Head of caudate nucleus (tissue), 42 donors: Measurements from ENCODE around the gene ABHD8.

Source experiments
- DNase-seq, 42 donors: peaks; one replicate each; pipeline versions ENCODE4 v3.0.0 to v3.0.0-alpha.2; 2020 to 2021; ENCODE audit warnings: mixed read lengths in 7 of 42
- intact Hi-C: fragments of 100-400 bp; cut with DNase I; formaldehyde crosslinking; loops from one replicate; pipeline ENCODE4 v1.15.0; 2022

The ABHD8 gene

DNA sequence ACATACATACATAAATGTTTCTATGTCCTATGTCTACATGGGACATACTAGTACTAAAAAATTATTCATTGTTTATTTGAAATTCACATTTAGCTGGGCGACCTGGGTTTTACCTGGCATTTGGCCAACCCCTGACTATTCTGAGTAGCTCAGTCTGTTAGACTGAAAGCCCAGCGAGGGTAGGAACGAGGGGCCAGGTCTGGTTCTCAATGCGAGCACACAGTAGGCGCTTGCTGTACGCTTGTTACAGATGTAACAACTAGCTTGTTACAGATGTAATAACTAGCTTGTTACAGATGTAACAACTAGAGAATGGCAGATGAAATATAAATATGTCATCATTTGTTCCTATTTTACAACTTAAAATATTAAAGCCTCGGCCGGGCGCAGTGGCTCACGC, 32.4 kb upstream of the ABHD8 start:
- DNase-seq, result peak in 1 of 42 donors; percentile 53
- intact Hi-C loops, result no loop called here

DNA sequence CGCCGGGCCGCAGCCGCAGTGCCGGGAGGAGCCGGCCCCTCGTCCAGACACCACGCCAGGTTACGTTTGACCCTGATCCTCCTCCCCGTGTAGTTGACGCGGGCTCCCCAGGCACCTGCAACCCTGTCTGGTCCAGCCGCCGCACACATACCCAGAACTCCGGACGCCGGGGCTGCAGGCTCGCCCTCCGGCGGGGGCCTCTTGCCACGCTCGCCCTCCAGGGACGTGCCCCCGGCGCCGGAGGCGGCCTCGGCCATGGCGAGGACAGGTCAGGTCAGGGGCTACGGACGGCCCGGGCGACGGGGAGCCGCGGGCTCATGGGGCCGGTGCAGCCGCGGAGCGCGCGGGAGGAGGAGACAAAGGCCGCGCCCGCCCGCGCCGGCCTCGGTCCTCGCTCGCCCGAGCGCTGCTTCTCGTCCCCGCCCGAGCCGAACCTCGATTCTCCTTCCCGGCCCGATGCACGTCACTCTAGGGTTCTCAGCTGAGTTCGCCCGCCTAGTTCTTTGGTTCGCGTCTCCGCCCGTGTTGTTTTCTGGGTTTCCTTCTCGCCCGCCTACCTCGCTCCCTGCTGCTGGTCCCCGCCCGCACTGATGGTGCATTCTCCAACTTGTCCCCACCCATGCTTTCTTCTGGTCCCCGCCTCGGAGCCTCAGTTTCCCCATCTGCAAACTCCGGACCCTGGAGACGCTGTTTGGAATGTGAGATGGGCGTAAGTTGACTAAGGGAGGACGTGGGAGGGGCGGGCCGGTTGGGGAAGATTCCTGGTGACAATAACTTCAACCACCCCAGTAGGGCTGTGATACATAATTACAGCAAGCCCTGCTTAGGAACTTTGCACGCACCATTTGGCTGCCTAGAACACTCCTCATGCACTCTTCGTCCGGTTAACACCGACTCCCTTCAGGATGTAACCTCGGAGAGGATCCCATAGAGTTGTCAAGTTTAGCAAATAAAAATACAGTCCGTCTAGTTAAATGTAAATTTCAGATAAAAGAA, 31.5 kb upstream of the ABHD8 start, which contains the start of gene ANO8:
Gene ANO8, minus strand, starts transcription at position 442 of the 996 bp plus-strand sequence. Its CDS starts 185 bp downstream, at position 257.
- DNase-seq, result peak; percentile 91 to 100 (median 98)
- intact Hi-C loops, result no loop called here

DNA sequence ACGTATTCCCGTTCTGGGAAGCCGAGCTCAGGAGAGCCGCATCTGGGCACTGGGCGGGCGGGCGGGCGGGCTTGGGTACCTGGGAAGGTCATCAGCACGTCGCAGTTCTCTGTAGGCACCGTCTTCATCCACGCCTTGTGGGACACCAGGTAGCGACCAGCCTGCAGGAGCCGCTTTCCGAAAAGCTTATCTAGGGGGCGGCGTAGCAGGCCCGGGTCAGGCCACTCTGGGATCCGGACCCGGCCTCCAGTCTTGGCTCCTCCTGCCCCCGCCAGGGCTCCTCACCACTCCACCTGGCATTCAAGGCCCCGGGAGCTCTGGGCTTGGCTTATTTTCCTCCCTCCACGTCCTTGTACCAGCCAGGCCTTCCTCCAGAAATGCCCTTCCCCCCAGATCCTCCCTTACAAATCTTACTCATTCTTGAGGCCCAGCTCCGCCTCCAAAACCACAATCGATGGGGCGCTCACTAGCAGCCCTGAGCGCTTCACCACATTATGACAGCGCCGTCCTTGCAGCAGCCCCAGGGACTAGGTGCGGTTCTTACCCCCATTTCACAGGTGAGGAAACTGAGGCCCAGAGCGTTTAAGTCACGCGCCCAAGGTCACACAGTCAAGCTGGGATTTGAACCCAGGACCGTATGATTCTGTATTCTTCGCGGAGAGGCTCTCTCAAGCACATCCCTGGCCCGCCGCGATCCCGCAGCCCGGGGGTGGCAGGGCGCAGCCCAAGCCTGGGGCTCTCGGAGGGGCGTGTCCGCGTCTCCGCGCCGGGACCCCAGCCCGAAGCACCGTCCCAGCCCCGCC, 30.6 kb upstream of the ABHD8 start:
- intact Hi-C loops, result no loop called here
- peak in 28 of 42 donors; percentile 17 to 79 (median 44) for DNase-seq

DNA sequence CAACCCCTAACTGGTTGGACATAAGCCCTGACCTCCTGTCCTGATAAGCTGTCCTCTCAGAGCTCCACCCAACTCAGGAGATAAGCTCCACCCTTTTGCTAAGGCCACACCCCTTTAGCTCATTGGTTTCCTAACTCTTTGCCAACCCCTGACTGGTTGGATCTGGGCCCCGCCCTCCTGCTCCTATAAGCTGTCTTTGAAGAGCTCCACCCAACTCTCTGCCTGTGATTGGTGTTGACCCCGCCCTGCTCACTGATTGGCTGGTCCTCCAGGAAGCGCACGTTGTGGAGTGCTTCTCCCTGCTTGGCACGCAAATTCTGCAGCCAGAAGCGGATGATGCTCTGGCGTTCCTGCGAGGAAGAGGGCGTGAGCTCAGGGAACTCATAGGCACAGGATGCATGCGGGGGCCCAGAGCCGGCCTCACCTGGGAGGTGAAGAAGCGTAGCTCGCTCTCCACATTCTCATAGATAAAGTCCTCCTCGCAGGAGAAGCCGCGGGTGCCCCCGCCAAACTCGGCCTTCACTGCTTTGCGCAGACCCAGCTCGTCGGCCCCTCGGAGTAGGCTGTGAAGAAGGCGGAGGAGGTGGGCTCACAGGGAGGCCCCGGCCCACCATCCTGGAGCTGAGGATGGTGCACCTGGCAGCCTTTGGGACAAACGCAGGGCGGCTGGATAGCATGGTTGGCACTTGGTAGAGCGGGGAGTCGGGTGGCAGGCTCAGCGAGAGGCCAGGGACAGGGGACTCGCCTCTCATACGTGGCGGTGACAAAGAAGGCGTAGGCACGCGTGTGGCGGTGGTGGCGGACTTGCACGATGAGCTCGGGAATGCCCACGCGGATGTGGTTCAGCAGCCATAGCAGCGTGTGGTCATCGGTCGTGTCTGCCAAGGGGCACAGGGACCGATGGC, 29.7 kb upstream of the ABHD8 start:
- peak in 5 of 42 donors; percentile 30 to 58 (median 38) for DNase-seq
- intact Hi-C loops, result no loop called here

DNA sequence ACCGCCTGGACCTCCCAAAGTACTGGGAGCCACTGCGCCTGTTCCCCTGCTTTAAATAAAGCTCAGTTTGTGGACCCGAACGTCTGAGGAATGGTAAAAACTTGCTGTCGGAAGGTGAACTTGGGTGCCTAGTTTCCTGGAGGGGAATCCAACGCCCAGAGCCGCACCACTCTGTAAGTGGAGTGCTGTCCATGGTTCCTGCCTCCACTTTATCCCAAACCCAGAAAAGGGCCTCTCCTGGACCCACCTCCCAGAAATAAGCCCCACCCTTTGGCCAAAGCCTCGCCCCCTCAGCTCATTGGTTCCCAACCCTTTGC, 29.1 kb upstream of the ABHD8 start:
- DNase-seq, result no peak
- intact Hi-C loops, result no loop called here

DNA sequence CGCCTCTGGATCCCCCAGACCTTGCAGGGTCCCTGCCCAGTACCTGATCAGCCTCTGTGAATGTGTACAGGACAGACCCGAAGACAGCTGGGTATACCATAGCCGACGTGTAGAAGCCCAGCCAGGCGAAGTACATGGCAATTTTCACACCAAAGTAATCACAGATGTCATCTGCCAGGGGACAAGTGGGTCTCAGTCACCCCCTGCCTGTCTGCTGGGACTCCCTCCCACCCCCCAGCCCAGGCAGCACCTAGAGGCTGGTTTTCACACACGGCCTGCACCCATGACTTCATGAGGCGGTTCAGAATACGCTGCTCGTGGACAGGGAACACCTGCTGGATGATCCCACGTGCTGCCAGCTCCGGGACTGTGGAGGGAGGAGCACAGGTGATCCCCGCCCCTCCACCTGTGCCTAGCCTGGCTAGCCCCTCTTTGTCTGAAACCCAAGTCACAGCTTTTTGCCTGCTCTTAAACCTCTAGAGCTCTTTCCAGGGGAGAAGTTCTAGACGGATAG, 27.9 kb upstream of the ABHD8 start:
- intact Hi-C loops, result no loop called here
- DNase-seq, result no peak

DNA sequence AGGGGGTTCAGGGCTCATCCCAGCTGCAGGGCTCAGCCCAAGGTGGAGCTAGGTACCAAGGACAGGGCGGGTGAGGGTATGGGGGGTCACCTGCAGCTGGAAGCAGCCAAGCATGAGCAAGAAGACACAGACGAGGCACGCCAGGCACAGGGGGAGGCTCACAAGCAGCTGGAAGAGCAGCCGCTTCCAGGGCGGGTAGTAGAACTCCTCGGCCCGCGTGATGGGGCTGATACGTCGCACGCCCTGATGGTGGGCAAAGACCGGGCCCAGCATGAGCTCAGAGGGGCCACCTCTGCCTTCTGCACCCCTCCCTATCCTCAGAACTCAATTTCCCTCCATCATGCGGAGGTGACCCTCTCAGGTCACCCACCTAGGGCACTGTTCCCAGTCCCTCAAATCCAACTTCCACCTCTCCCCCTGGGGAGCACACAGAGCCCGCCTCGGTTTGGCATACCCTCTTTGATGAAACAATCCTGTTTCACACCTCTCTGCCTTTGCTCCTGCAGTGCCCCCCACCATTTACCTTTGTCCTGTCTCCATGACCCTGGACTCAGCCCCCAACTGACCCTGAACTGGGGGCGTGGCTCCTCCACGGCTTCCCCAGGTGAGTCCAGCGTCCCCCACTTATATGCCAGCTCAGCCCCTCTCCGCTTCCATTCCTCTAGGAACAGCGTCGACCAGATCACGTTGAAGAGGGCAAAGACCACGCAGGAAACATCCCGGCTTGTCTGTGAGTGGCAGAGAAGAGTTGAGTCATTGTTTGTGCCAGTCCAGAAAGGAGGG, 27.2 kb upstream of the ABHD8 start:
- intact Hi-C loops, result no loop called here
- DNase-seq, result no peak

DNA sequence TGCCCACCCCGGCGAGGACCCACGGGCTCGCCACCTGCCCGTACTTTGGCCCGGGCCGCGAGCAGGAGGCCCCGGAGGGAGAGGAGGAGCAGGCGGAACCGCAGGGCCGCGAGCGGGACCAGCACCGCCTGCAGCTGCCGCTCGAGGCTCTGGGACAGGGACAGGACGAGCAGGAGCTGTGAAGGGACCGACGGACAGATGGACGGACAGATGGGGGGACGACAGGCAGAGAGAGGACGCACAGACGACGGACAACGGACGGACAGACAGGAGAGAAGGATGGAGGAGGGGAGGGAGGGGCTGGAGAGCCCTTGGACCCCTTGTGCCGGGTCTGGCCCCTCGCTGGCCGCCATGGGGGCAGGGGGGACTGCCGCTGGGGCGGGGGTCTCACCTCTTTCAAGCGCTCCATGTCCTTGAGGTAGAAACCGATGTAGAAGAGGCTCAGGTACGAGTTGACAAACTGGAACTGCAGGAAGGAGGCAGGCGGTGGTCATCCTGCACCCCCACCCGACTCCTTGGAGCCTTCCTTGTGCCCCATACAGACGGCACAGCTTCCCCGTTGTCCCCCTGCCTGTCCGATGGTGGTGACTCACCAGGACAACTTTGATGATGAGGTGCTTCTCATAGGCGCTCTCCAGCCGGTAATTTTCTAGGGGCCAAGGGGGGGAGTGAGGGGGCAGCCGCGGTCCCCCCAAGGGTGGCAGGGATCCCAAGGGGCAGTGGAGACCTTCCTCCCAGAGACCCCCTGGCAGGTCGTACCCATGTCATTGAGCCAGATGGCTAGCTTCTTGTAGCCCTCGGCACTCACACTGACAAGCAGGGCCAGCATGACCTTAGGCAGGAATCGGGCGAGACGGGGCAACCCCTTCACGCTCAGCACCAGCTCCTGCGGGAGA, 26.4 kb upstream of the ABHD8 start:
- no peak for DNase-seq
- intact Hi-C loops, result no loop called here

DNA sequence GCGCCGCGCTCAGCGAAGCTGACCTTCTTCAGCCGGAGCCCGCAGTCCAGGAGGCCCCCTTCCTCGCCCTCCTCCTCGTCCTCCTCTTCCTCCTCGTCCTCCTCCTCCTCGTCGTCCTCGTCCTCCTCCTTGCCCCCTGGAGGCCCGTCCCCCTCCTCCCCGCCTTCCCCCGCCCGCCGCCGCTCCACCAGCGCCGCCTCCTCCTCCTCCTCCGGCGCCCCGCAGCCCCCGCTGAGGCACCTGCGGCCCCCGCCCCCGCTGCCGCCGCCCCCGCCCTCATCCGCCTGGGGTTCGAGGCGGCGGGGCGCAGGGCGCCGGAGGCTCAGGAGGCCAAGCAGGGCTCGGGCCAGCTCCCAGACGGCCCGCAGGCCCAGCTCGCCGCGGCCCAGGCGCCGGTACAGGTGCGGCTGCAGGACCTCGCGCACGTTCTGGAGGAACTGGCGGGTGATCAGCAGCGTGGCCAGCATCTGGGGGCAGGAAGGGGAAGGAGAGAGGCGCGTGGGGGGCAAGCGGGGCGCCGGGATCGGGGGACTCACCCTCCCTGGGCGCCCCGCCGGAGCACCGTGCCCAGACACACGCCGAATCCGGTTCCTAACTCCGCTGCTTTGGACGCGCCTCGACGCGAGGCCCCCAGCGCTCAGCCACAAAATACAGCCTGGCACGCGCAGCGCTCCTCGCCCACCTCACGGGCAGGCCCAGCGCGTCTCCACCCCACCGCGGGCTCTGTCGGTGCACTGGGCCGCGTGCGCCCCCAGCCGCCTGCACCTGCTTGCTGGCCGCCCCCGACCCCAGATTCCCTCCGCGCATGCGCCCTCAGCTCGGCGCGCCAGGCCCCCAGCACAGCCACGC, 25.5 kb upstream of the ABHD8 start:
- intact Hi-C loops, result no loop called here
- DNase-seq, result no peak

DNA sequence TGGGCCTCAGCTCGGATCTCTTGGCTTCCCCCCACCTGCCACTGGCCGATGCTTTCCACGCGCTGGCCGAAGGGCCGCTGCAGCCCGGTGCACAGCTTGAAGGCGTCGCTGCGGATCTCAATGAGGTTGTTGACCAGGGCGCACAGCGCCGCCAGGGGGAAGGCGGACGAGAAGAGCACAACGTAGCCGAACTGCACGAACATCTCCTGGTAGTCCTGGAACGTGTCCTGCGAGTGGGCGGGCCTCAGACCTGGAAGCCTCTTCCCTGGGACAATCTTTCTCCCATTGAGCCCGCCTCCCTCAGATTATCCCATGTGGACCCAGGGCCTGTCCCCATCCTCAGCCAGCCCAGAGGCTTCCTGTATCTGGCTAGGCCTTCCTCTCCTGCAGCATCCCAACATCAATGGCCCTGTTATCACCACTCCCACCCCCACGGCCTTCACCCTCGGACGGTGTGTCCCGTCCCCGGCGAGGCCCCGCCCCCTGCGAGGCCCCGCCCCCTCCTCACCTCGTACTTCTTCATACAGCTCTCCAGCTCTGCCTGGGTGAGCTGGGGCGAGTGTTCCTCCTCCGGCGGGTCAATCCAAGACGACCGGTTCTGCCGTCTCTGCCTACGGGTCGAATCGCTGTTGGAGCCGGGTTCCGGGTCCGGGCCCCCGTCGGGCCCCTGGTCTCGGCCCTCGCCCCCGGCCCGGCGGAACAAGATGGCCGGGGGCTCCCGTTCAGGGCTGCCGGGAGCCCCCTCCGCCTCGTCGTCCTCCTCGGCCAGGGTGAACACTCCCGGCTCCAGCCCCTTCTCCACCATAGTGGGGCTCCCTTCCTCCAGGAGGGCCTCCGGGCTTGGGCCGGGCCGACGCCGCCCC, 24.7 kb upstream of the ABHD8 start:
- intact Hi-C loops, result no loop called here
- no peak for DNase-seq

DNA sequence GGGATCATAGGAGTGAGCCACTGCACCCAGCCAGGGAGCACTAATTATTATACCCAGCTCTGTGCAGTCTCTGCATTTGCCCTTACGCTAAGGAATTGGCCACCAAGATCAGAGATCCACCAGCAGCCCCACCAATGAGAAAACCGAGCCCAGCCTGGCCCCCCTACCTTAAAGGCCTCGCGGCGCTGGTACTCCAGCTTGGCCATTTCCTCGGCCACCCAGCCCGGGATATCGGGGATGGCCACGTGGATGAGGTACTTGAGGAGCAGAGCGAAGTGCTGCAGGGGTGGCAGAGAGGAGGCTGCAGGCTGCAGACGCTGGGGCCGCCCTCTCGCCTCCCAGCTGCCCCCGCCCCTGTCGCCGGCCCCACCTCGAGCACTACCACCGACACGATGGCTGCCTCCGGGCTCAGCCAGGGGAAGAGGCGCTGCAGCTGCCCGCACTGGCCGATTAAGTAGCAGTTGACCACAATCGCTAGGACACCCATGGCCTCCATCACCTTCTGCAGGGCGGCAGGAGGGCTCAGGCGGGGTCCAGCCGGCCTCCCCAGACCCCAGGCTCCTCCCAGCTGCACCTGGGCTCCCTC, 23.9 kb upstream of the ABHD8 start:
- intact Hi-C loops, result no loop called here
- DNase-seq, result no peak

DNA sequence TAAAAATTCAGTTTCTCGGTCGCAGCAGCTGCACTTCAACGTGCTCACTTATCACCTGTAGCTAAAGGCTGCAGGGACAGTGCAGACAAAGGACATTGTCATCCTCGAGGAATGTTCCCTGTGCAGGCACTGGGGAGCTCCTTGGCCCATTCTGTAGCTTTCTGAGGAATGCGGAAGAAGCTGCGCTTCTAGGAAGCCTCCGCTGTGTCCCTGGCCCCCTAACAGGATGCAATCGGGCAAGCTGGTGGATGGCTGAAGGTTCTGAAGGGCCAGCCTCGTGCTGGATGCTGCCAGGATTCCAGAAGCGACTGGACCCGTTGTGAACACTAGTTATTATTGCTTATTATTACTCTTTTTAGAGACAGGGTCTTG, 23.4 kb upstream of the ABHD8 start:
- no peak for DNase-seq
- intact Hi-C loops, result no loop called here

DNA sequence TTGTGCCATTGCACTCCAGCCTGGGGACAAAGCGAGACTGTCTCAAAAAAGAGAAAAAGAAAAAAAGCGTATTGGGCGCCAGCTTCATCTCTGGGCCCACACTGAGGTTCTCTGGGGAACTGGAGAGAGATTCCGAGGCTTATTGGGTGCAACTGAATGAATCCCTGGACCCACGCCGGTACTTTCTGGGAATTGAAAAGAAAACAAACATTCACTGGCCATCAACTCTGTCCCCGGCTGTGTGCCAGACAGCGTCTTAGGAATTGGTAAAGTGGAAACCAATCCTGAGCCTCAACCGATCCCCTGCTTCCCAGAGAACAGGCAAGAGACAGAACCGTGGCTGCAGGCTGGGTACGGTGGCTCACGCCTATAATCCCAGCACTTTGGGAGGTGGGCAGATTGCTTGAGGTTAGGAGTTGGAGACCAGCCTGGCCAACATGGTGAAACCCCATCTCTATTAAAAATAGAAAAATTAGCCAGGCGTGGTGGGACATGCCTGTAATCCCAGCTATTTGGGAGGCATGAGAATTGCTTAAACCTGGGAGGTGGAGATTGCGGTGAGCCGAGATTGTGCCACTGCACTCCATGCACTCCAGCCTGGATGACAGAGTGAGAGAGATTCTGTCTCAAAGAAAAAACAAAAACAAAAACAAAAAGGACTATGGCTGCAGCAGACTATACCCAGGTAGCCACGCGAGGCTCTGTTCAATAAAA, 22.8 kb upstream of the ABHD8 start:
- DNase-seq, result peak in 39 of 42 donors; percentile 20 to 85 (median 63)
- intact Hi-C loops, result no loop called here

DNA sequence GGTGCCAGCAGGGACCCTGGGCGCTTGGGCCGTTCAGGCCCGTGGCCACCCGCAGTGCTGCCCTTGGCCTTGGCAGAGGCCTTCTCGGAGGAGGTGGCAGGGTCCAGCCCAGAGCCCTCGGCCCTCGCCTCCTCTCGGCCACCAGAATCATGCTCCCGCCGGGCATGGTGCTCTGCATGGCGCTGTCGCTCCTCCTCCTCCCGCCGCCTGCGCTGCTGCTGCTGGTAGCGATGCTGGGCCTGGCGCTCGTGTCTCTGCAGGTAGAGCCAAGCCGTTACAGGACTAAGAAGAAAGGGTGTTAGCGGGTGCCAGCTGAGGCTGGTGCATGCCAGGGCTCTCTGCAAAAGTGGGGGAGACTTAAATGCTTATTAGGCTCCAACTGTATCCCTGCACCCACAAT, 21.9 kb upstream of the ABHD8 start:
- intact Hi-C loops, result no loop called here
- peak in 1 of 42 donors; percentile 43 for DNase-seq
